OCI-LY3 (cell line): Measurements from ENCODE around the gene CACNG4.

ENCODE experiments used
- EZH2phosphoT487 ChIP-seq: fragments of 200-600 bp; shearing (Covaris generic); IDR thresholded peaks from 2 replicates; pipeline ENCODE4 v1.6.1; 2018; ENCODE audit warnings: antibody characterized with exemption, mixed run types, low read depth
- TF ChIP-seq, protein P1 (sequence below): fragments of 200-600, 300-600 bp; sonication (generic); IDR thresholded peaks from 2 replicates; pipeline ENCODE4 v1.5.1; 2014; ENCODE audit warnings: antibody characterized with exemption, low read length, low read depth

DNA sequence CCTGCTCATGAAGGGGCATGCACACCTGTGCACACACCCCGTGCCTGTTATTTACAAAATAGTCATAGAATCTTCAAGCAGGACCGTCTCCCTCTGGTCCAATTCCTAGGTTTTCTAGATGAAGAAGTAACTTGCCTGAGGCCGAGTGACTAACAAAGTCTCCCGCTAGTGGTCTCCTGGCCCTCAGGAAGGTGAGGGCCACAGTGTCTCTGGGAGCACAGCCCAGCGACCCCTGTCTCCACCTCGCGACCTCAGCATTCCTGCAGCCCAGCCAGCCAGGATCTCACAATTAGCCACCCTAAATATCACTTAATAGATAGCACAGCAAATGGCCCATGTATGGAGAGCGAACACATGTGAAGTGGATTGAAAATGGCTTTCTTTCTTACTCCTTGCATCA, 49.4 kb downstream of the CACNG4 start:
- TF ChIP-seq, protein P1, sequence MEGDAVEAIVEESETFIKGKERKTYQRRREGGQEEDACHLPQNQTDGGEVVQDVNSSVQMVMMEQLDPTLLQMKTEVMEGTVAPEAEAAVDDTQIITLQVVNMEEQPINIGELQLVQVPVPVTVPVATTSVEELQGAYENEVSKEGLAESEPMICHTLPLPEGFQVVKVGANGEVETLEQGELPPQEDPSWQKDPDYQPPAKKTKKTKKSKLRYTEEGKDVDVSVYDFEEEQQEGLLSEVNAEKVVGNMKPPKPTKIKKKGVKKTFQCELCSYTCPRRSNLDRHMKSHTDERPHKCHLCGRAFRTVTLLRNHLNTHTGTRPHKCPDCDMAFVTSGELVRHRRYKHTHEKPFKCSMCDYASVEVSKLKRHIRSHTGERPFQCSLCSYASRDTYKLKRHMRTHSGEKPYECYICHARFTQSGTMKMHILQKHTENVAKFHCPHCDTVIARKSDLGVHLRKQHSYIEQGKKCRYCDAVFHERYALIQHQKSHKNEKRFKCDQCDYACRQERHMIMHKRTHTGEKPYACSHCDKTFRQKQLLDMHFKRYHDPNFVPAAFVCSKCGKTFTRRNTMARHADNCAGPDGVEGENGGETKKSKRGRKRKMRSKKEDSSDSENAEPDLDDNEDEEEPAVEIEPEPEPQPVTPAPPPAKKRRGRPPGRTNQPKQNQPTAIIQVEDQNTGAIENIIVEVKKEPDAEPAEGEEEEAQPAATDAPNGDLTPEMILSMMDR = no peak
- no peak for TF ChIP-seq EZH2phosphoT487
